ENCODE measurements around the gene PELO.

Gene PELO

DNA sequence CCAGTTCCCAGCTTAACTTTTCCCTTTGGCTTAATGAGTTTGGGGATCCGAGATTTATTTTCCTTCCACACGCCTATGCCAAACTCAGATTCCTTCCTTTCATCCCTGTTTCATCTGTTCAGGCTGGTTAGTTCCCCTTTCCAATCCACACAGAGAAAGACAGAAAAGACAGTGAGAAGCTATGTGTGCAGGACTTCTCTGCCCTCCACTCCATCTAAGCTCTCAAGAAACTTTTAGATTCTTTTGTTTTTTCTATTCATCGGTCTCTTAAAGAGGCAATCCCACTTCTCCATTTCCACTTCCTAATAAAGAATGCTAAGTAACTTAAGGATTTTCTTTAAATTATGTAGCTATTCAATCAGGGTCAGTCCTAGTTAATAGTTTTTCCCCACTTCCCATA is 11.2 kb downstream of the PELO start:
- TF ChIP-seq POLR2A (IDR thresholded peaks at IDR 0.05; ENCODE audit: extremely low read depth, insufficient read length): no peak
- no peak for TF ChIP-seq MAX (IDR thresholded peaks at IDR 0.05; ENCODE audit: low read depth, low read length)
- TF ChIP-seq, protein P1, sequence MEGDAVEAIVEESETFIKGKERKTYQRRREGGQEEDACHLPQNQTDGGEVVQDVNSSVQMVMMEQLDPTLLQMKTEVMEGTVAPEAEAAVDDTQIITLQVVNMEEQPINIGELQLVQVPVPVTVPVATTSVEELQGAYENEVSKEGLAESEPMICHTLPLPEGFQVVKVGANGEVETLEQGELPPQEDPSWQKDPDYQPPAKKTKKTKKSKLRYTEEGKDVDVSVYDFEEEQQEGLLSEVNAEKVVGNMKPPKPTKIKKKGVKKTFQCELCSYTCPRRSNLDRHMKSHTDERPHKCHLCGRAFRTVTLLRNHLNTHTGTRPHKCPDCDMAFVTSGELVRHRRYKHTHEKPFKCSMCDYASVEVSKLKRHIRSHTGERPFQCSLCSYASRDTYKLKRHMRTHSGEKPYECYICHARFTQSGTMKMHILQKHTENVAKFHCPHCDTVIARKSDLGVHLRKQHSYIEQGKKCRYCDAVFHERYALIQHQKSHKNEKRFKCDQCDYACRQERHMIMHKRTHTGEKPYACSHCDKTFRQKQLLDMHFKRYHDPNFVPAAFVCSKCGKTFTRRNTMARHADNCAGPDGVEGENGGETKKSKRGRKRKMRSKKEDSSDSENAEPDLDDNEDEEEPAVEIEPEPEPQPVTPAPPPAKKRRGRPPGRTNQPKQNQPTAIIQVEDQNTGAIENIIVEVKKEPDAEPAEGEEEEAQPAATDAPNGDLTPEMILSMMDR (IDR thresholded peaks at IDR 0.05; ENCODE audit: low read depth, low read length): no peak
- peak overlapping the region; percentile 94 for H3K4me3 ChIP-seq (ENCODE audit: low read depth, low read length)
- DNase-seq (ENCODE audit: low read depth): peak; percentile 33

DNA sequence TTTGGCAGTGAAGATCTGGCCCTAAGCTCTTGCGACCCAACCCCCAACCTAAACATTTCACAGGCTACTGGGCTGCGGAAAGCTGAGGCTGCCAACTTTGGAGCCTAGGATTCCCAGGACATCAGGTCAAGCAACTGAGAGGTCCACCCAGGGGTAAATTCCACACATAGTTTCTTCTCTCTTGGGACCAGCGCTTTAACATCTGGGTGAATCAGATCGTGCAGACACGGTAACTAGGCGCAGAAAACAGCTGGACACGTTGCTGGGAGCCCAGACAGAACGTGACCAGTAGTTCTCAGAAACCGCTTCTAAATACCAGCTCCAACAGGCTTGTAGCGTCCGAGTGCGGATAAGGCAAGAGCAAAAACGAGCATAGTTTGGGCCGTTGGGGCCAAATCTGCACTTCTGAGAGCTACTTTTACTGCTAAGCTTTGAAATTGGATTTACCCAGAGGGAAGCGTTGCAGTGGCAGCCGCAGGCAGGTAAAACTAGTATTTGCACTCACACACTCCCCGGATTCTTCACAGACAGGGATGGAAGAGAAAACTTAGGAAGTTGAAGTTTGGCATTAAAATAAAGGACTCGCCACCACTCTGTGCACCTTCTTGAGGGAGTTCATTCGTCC is 11.8 kb downstream of the PELO start:
- peak; percentile 40 for DNase-seq (ENCODE audit: low read depth)
- TF ChIP-seq MYC (IDR thresholded peaks at IDR 0.05; ENCODE audit: low read depth, low read length): no peak
- TF ChIP-seq, protein P1 (IDR thresholded peaks at IDR 0.05; ENCODE audit: low read depth, low read length): no peak
- TF ChIP-seq POLR2A (IDR thresholded peaks at IDR 0.05; ENCODE audit: extremely low read depth, insufficient read length): no peak
- TF ChIP-seq MAX (IDR thresholded peaks at IDR 0.05; ENCODE audit: low read depth, low read length): no peak
- peak overlapping the region; percentile 94 for H3K4me3 ChIP-seq (ENCODE audit: low read depth, low read length)

- peak overlapping the region; percentile 94 for H3K4me3 ChIP-seq (ENCODE audit: low read depth, low read length)
- peak; percentile 97 for DNase-seq (ENCODE audit: low read depth)
- peak; percentile 88 for TF ChIP-seq MYC (IDR thresholded peaks at IDR 0.05; ENCODE audit: low read depth, low read length)
- peak; percentile 51; the same call in 1 of the 2 replicates for TF ChIP-seq MAX (IDR thresholded peaks at IDR 0.05; ENCODE audit: low read depth, low read length)
- TF ChIP-seq, protein P1 (IDR thresholded peaks at IDR 0.05; ENCODE audit: low read depth, low read length): no peak
- TF ChIP-seq POLR2A (IDR thresholded peaks at IDR 0.05; ENCODE audit: extremely low read depth, insufficient read length): peak; percentile 85
Measured at GRCh38 chr5:52799983-52800393, 12.3 kb downstream of the PELO start.

DNA sequence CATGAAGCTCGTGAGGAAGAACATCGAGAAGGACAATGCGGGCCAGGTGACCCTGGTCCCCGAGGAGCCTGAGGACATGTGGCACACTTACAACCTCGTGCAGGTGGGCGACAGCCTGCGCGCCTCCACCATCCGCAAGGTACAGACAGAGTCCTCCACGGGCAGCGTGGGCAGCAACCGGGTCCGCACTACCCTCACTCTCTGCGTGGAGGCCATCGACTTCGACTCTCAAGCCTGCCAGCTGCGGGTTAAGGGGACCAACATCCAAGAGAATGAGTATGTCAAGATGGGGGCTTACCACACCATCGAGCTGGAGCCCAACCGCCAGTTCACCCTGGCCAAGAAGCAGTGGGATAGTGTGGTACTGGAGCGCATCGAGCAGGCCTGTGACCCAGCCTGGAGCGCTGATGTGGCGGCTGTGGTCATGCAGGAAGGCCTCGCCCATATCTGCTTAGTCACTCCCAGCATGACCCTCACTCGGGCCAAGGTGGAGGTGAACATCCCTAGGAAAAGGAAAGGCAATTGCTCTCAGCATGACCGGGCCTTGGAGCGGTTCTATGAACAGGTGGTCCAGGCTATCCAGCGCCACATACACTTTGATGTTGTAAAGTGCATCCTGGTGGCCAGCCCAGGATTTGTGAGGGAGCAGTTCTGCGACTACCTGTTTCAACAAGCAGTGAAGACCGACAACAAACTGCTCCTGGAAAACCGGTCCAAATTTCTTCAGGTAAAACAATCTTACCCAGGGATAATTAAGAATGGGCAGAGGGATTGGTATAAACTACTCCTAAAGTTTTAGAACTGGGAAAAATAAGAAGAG is 12.9 kb downstream of the PELO start:
- peak; percentile 73 for DNase-seq (ENCODE audit: low read depth)
- H3K4me3 ChIP-seq (ENCODE audit: low read depth, low read length): peak overlapping the region; percentile 86
- TF ChIP-seq POLR2A (IDR thresholded peaks at IDR 0.05; ENCODE audit: extremely low read depth, insufficient read length) (no peak), MYC (IDR thresholded peaks at IDR 0.05; ENCODE audit: low read depth, low read length) (0 out of 2 replicates have a peak, but pooled peaks have one; percentile 65), MAX (IDR thresholded peaks at IDR 0.05; ENCODE audit: low read depth, low read length) (peak; percentile 28; the same call in 1 of the 2 replicates)
- TF ChIP-seq, protein P1 (IDR thresholded peaks at IDR 0.05; ENCODE audit: low read depth, low read length): no peak

DNA sequence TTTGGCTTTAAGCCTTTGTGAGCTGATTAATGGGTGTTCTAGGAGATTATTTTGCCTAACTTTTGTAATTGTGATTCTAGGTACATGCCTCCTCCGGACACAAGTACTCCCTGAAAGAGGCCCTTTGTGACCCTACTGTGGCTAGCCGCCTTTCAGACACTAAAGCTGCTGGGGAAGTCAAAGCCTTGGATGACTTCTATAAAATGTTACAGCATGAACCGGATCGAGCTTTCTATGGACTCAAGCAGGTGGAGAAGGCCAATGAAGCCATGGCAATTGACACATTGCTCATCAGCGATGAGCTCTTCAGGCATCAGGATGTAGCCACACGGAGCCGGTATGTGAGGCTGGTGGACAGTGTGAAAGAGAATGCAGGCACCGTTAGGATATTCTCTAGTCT is 13.6 kb downstream of the PELO start:
- TF ChIP-seq, protein P1 (IDR thresholded peaks at IDR 0.05; ENCODE audit: low read depth, low read length): no peak
- TF ChIP-seq POLR2A (IDR thresholded peaks at IDR 0.05; ENCODE audit: extremely low read depth, insufficient read length) (no peak), MYC (IDR thresholded peaks at IDR 0.05; ENCODE audit: low read depth, low read length) (no peak), MAX (IDR thresholded peaks at IDR 0.05; ENCODE audit: low read depth, low read length) (no peak)
- DNase-seq (ENCODE audit: low read depth): peak; percentile 45
- H3K4me3 ChIP-seq (ENCODE audit: low read depth, low read length): peak overlapping the region; percentile 86
